GM12801 (cell line): ENCODE results near the gene SGCE.

Experiments used
- TF ChIP-seq, protein P1 (sequence below): IDR thresholded peaks from one replicate; pipeline ENCODE4 v1.5.1; 2011; ENCODE audit warnings: control low read depth; ENCODE audit not compliant: insufficient read length; ENCODE audit errors: extremely low read depth

SGCE gene

GRCh38 chr7:94666879-94667587, 11.1 kb upstream of the SGCE start:
- TF ChIP-seq, protein P1, sequence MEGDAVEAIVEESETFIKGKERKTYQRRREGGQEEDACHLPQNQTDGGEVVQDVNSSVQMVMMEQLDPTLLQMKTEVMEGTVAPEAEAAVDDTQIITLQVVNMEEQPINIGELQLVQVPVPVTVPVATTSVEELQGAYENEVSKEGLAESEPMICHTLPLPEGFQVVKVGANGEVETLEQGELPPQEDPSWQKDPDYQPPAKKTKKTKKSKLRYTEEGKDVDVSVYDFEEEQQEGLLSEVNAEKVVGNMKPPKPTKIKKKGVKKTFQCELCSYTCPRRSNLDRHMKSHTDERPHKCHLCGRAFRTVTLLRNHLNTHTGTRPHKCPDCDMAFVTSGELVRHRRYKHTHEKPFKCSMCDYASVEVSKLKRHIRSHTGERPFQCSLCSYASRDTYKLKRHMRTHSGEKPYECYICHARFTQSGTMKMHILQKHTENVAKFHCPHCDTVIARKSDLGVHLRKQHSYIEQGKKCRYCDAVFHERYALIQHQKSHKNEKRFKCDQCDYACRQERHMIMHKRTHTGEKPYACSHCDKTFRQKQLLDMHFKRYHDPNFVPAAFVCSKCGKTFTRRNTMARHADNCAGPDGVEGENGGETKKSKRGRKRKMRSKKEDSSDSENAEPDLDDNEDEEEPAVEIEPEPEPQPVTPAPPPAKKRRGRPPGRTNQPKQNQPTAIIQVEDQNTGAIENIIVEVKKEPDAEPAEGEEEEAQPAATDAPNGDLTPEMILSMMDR, result no peak

GRCh38 chr7:94665426-94665825, 9.5 kb upstream of the SGCE start:
- TF ChIP-seq, protein P1, result no peak

GRCh38 chr7:94664023-94664422, 8.1 kb upstream of the SGCE start:
- TF ChIP-seq, protein P1, result no peak

GRCh38 chr7:94662548-94662947, 6.6 kb upstream of the SGCE start:
- TF ChIP-seq, protein P1, result no peak

DNA sequence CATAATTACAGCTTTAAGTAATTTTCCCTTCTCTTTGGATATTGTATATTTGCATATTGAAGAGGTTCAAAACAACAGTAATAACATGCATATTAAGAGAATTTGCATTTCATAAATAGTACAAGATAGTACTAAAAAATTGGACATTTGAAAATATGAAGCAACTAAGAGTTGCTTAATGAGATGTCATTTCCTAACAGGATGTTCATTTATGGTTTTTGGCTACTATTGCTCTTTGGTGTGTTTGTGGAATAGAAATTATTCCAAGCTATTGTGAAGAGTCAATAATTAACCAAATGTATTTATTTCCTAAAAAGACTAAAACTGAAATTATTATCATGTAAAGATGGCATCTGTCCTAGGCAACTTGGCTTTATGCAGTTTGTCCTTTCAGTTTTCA, 4.1 kb upstream of the SGCE start:
- TF ChIP-seq, protein P1, result no peak

- TF ChIP-seq, protein P1, result no peak
These were observed 2.9 kb upstream of the SGCE start for GRCh38 chr7:94658826-94659225.

DNA sequence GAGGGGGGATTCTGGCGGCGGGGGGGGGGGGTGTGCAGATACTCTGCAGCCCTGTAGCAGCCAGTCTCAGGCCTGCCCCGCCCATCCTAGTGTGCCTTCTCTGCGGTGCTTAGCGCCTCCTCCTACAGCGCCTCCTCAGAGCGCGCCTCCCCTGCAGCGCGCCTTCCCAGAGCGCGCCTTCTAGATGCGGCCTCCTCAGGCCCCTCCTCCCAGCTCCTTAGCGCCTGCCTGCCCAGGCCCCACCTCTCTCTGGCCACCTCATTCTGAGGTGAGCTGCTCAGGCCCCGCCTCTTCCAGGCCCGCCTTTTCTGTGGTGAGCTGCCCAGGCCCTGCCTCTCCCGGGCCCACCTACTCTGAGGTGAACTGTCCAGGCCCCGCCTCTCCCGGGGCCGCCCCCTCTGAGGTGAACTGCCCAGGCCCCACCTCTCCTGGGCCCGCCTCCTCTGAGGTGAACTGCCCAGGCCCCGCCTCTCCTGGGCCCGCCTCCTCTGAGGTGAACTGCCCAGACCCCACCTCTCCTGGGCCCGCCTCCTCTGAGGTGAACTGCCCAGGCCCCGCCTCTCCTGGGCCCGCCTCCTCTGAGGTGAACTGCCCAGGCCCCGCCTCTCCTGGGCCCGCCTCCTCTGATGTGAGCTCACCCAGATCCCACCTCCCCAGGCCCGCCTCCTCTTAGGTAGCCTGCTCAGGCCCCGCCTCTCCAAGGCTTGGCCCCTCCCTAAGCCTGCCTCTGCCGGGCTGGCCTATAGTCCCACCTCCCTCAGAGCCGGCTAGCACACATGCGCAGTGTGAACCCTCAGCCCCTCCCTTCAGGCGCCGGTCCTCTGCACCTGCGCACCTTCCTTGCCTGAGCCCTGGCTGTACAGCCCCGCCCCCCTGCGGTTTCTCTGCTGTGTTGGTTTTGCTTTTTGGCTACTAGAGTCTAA, 2.1 kb upstream of the SGCE start:
- TF ChIP-seq, protein P1, result no peak
